NCI-H524 (cell line): ENCODE measurements around the gene CARS2.
"Not testable (repeated sequence)": the region's sequence is repeated elsewhere in the genome, so short reads cannot be mapped to it uniquely, and the experiment has no call there.

ENCODE experiments used
- DNase-seq, 2 experiments: peaks; one replicate each; lab custom pipeline; 2025; lab: John Stamatoyannopoulos, UW

Gene CARS2, protein sequence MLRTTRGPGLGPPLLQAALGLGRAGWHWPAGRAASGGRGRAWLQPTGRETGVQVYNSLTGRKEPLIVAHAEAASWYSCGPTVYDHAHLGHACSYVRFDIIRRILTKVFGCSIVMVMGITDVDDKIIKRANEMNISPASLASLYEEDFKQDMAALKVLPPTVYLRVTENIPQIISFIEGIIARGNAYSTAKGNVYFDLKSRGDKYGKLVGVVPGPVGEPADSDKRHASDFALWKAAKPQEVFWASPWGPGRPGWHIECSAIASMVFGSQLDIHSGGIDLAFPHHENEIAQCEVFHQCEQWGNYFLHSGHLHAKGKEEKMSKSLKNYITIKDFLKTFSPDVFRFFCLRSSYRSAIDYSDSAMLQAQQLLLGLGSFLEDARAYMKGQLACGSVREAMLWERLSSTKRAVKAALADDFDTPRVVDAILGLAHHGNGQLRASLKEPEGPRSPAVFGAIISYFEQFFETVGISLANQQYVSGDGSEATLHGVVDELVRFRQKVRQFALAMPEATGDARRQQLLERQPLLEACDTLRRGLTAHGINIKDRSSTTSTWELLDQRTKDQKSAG

DNA sequence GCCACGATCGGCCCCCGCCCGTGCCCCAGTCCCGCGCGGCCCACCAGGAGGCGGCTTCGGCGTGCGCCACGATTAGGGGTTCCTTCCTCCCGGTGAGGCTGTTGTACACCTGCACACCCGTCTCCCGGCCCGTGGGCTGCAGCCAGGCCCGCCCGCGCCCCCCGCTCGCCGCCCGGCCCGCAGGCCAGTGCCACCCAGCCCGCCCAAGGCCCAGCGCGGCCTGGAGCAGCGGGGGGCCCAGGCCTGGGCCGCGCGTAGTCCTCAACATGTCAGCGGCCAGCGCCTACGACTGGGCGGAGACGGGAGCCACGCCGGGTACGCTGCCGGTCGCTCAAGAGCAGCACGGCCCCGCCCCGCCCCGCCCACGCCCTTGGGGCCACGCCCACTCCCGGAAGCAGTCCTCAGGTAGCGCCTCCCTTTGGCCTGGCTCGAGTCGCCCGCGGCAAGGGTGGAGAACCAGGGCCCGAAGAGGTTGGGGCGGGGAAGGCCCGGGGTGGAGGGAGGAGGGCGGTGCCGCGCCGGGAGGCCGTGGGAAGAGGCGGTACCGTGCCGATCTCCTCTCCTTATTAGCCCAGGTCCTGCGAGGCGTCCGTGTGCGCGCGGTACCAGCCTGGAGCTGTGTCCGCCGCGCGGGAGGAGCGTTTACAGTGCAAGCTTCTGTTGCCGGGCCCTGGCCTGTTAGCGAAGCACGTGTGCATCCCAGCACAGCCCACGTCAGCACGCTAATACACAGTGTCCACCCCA lies at the start of gene CARS2:
TSS of gene CARS2 (minus strand) at position 291 of the 744 bp plus-strand sequence. CDS start at position 268, 23 bp downstream.
- DNase-seq = peak; percentile 81 to 92

DNA sequence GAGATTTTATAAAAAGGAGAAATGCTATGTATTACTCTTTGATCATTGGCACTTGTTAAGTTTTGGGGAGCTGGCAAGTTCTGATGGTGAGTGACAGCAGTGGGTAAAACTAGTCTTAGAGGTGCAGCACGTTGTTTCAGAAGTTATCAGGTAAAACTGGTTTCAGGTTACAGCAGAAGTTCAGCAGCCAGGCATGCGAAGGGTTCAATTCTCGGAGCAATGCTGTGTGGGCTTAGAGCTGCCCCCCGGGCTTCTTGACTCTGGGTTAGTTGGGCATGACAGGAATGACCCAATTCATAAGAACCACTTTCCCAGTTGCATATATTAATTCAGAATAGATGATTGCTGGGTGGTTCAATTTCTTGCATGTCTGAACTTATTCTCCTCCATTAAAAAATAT lies 42.4 kb upstream of the CARS2 start:
- DNase-seq = no peak

DNA sequence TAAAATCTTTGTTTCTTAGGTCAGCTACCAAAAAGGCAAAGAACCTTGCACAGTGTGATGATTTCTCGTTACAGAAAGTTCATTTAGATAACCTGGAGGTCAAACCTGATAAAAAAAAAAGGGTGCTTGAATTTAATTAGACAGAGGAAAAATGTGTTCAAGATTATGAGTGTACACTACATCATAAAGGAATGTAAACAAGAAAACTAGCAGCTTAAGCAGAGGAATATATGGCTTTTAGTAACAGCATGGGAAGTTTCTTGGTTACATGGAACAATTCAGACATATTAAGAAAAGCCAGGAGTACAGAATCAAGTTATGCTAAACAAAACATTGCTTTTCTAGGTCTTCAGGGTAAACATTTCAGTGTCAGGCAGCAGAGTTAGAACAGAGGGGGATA lies 40.5 kb upstream of the CARS2 start:
- DNase-seq = no peak

DNA sequence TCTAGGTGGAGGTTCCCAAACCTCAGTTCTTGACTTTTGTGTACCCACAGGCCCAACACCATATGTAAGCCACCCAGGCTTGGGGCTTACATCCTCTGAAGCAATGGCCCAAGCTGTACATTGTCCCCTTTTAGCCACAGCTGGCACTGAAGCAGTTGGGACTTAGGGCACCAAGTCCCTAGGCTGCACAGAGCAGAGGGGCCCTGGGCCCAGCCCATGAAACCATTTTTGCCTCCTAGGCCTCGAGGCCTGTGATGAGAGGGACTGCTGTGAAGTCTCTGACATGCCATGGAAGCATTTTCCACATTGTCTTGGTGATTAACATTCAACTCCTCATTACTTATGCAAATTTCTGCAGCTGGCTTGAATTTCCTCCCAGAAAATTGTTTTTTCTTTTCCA lies 37.8 kb upstream of the CARS2 start:
- no peak for DNase-seq

DNA sequence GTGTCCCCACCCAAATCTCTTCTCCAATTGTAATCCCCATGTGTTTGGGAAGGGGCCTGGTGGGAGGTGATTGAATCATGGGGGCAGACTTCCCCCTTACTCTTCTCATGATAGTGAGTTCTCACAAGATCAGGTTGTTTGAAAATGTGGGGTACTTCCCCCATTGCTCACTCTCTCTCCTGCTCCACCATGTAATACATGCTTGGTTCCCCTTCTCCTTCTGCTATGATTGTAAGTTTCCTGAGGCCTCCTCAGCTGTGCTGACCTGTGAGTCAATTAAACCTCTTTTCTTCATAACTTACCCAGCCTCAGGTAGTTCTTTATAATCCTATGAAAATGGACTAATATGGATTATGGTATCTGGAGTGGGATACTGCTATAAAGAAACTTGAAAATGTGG lies 31.6 kb upstream of the CARS2 start:
- DNase-seq = no peak

DNA sequence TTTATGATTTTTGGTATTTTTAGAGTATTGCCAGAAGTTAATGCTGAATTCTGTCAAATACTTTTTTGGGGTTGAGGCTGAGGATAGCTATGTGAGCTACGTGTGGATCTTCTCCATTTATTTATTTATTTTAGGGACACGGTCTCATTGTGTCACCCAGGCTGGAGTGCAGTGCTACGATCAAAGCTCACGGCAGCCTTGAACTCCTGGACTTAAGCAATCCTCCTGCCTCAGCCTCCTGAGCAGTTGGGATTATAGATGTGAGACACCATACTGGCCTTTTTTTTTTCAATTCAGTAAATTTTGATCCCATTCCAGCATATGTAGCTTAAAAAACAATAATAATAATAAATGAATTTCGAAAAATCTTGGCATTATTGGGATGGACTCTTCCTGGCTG lies 28.6 kb upstream of the CARS2 start:
- no peak for DNase-seq

DNA sequence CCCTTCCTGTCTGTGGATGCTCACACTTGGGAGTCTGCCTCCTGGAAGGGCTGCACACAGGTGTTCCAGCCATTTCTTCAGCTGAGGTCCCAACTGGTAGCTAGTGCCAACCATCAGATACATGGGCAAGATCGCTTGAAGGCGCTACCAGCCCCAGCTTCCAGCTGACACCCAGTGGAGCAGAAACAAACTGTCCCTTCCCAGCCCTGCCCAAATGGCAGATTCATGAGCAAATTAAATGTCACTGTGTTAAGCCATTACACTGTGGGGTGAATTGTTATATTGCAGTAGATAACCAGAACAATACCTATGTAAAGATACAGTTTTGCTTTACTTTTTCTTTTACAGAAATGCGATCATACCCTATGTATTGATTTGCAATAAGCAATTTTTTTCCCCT lies 25.2 kb upstream of the CARS2 start:
- no peak for DNase-seq

DNA sequence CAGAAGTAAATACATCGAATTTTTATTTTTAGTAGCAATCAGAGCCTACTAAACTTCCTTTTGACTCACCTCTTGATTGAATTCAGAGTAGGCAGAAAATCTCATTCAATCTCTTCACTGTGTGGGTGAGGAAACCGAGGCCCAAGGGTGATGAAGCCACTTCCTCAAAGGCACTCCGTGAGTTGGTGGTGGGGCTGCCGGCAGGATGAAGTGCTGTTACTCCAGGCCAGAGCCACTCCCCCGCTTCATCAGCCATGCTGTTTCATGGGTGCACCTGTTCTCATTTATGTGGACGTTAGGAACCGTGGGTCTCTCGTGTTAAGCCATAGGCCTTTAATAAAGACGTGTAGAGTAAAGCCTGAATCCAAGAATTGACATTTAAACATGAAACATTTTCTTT lies 20.8 kb upstream of the CARS2 start:
- DNase-seq = no peak

DNA sequence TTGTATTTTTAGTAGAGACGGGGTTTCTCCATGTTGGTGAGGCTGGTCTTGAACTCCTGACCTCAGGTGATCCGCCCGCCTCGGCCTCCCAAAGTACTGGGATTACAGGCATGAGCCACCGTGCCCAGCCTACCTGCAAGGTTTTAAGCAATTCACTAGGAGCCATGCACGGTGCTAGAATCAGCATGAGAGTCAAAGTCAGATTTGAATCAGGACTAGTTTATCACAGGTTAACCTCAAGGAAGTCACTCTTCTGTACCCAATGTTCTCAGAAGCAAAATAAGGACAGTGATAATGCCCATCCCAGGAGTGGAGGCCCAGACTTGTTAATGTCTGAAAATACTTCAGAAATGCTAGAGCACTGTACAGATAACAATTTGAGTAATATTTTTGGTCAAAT lies 20.2 kb upstream of the CARS2 start:
- DNase-seq = not testable (repeated sequence)

DNA sequence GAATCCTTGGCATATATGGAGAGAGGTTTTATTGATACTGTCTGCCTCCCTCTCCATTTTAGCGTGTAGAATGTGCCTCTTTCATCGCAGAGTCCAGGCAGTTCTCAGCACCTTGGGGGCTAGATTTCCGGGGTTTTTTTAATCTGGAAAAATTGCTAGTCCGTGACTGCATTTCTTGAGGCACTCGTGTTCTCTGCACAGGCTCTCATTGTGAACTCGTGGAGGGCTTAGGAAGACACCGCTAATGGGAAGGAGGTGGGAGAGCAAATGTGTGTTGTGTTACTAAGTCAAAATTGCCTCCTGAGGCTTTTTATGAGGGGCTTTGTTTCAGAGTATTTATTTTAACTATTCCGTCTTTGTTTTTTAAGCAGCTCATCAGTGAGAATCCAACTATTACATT lies 17.7 kb upstream of the CARS2 start:
- no peak for DNase-seq

DNA sequence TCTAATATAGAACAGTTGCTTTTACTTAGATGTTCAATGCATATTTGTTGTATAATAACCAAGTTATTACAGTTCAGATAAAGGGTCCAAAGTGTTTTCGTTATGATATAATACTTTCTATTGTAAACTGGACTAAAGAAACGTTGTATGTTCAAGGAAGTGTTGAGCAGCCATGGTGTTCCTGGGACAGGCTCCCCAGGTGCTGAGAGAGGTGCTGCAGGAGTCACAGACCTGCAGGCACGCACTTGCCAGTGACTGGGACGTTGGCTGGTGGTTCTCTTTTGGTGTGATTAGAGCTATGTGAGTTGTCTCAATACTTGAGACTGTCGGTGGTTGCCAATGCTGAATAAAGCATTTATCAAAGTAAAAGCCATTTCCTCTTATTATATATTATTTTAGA lies 17.1 kb upstream of the CARS2 start:
- DNase-seq = no peak

DNA sequence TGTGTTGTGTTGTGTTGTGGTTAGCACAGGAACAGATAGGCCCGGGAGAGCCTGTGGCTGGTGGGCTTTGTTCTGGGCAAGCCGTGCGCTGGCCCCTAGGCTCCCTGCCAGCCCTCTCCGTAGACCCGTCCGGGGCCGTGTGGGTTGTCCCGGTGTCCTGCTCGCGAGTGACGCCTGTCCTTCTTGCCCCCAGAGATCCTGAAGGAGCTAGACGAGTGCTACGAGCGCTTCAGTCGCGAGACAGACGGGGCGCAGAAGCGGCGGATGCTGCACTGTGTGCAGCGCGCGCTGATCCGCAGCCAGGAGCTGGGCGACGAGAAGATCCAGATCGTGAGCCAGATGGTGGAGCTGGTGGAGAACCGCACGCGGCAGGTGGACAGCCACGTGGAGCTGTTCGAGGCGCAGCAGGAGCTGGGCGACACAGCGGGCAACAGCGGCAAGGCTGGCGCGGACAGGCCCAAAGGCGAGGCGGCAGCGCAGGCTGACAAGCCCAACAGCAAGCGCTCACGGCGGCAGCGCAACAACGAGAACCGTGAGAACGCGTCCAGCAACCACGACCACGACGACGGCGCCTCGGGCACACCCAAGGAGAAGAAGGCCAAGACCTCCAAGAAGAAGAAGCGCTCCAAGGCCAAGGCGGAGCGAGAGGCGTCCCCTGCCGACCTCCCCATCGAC lies 13.3 kb upstream of the CARS2 start:
- no peak for DNase-seq

DNA sequence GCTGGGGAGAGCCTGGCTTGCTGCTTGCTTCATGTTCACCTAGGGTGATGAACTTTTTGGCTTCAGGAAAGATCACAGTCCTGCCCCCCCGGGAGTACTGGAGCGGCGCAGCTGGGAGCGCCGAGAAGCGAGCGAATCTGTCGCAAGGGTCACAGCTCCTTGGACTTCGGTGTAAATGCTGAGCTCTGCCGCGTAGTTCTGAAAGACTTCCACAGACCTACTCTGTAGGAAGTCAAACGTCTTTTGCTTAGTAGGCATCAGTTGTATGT lies 10.3 kb upstream of the CARS2 start:
- peak in 1 of 2 experiments; percentile 26 for DNase-seq

DNA sequence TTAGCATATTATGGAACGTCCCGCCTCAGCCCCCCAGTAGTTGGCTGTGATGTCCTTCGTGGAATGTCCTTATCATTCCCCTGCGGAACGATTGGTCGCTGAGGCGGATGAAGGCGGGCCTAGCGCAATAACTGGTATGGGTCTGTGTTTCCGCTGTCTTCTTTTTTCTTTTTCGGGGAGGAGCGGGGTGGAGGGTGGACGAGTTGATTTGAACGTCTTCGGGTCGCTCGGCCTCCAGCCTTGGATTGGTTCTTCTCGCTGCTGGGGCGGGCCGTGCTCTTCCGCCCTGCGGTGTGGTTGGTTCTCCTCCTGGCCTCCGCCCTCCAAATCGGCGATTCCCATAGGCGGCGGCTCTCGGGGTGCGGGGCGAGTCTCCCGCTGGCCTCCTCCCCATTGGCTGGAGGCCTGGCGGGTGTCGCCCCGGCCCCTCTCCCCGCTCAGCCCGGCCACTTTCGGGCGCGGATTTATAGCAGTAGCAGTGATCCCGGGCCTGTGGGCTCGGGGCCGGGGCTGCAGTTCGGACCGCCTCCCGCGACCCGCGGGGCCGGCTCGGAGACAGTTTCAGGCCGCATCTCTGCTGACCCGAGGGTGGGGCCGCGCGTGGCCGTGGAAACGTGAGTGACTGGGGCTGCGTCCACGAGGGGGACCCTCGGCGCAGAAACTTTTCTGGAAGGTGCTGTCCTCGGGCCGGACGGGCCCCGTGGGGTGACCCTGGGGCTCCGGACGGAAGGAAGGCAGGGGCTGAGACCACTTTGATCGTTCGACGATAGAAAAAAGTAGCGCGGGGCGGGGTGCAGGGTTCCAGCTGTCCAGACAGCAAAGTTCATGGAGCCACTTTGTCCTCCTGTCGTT lies 9.7 kb upstream of the CARS2 start:
- peak; percentile 98 to 99 for DNase-seq

DNA sequence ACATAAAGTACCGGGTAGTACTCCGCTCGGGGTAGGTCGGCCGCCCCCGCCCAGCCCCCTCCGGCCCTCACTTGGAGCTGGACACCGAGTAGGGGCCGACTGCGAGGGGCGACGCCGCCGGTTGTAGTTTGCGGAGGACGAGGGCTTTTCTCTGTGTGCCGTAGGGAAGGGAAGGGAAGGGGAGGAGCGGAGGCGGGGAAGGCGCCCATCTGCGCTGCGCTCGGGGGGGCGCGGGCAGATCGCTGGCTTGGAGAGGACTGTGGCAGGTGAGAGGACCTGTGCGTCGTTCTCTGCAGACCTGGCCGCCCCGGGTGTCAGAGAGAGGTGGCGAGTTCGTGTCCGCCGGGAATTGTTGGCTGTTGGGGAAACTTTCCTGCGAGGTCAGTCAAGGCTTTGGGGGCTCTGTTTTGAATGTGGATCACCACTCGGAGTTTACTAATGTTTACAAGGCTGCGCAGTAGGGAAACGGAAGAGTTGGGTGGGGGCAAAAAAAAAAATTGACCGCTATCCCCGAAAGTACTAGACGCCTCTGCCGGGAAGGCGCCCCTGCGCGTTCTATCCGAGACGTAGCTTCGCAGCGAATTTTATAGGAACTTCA lies 9.0 kb upstream of the CARS2 start:
- DNase-seq = peak in 1 of 2 experiments; percentile 50

DNA sequence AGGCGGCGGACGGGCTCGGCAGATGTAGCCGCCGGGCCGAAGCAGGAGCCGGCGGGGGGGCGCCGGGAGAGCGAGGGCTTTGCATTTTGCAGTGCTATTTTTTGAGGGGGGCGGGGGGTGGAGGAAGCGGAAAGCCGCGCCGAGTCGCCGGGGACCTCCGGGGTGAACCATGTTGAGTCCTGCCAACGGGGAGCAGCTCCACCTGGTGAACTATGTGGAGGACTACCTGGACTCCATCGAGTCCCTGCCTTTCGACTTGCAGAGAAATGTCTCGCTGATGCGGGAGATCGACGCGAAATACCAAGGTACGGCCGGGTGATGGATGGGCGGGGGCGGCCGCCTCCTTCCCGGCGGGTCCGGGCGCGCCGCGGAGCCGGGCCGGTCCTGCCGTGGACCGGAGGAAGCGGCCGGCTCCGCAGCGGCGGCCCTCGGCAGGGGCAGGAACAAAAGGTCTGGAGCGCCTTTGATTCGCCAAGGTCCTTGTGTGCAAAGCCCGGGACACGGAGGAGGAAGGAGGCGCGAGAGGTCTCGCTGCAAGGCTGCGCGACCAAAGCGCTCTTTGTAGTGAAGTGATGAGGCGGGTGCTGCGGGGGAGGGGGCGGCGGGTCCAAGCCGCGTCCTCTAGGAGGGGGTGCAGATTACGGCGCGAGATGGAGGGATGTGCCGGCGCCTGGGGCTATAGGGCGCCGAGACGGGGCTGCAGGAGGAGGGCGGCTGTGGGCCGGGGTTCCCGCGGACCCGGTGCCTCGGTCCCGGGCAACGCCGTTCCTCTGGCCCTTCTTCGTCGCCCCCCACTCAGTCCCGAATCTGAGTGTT lies 8.3 kb upstream of the CARS2 start:
- DNase-seq = peak in 1 of 2 experiments; percentile 37

DNA sequence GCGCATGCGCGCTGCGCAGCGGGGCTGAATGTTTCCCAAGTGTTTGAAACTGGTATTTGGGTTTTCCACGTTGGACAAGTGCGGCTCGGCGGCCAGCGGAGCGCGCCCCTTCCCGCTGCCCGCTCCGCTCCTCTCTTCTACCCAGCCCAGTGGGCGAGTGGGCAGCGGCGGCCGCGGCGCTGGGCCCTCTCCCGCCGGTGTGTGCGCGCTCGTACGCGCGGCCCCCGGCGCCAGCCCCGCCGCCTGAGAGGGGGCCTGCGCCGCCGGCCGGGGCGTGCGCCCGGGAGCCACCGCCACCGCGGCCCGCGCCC lies 7.7 kb upstream of the CARS2 start, which contains the start of gene ING1:
TSS of gene ING1 (plus strand) at position 59 of the 311 bp plus-strand sequence. CDS start 450 bp downstream, outside the sequence.
- no peak for DNase-seq

DNA sequence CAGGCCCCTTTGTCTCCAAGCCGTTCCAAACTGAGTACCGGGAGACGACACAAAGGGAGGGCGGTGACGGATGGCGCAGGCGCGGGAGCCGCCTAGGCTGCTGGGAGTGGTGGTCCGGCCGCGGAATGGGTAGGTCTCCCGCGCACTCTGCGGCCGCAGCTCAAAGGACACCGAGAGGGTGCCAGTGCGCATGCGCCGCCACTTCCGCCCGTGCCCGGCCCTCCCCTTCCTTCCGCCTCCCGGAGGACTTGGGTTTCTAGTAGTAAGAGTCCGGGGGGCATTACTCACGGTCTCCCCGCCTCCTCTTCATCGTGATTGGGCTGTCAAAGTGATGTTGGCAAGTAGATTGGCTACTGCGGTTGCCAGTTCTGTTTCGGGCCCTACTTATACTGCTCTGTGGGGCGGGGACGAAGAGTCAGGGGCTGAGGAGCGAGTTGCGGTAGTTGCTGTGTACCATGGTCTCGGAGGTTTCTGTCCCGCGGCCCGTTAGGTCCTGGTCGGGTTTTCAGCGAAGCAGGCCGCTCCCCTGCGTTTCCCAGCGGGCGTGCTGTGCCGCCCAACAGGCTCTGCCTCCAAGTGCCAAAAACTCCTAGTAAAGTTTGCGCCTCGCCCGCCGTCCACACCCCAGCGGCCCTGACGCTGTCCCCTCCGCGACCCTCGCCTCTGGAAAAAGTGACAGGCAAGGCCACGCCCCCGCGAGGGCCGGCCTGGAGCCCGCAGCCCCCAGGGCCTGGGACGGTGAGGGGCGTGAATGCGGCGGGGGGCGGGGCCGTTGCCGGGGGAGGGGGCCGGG lies 7.1 kb upstream of the CARS2 start:
- DNase-seq = peak; percentile 95 to 98

DNA sequence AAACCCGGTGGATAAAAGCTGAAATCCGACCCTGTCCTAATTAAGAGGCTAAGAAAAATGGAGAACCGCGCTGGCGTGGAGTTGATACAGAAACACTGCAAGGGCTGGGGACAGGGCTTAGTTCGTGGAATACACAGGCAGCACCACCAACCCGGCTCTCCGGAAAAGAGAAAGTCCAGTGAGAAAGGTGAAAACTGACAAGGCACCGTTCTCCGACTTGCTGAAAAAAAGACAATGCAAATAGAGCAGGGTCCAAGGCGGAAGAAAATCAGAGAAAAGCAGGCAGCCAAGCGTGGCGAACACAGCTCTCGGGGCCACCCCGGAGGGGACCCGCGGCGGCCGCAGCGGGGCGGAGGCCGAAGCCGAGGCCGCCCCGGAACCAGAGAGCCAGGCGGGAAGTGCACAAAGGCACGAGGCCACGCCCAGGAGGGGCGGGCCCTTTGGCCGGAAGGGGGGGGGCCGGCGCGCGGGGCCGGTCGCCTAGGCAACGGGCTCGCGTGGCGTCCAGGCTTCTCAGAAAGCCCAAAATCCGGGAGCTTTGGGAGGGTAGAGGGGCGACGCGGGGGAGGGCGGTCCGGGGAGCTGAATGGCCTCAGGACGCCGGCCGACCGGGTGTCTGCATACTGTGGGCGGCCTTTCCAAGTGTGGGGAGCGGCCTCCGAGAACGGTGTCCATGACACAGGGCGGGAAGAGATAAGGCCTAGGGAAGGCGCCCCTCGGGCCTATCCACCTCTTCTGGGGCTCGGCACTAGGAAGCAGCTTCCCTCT lies 6.3 kb upstream of the CARS2 start:
- DNase-seq = peak; percentile 67 to 88
